HCT116 (cell line): ENCODE measurements around the gene KLHL6.

Experiments used
- CEBPB ChIP-seq: IDR thresholded peaks from 2 replicates; pipeline ENCODE4 v1.6.1; 2012; ENCODE audit warnings: low read depth
- EZH2 ChIP-seq: fragments of 200-600 bp; sonication (generic); IDR thresholded peaks from 2 replicates; pipeline ENCODE4 v1.6.1; 2017; ENCODE audit warnings: antibody characterized with exemption, mixed run types
- EZH2phosphoT487 ChIP-seq: fragments of 200-600 bp; IDR thresholded peaks from 2 replicates; pipeline ENCODE4 v1.6.1; 2018; ENCODE audit warnings: antibody characterized with exemption, borderline replicate concordance
- POLR2A ChIP-seq: IDR thresholded peaks from 2 replicates; pipeline ENCODE4 v1.7.0; 2011; ENCODE audit warnings: borderline replicate concordance; ENCODE audit not compliant: insufficient read depth, insufficient read length; ENCODE audit errors: extremely low read depth
- SIN3A ChIP-seq: IDR thresholded peaks from 2 replicates; pipeline ENCODE4 v1.6.1; 2012; ENCODE audit warnings: low read depth
- TF ChIP-seq, protein P1 (sequence below), 3 experiments: fragments of 200-600 bp in 1 of 3; sonication (generic) in 1 of 3; IDR thresholded peaks in 2 of 3; conservative IDR thresholded peaks in 1 of 3; 2 replicates each; pipeline ENCODE4 v1.5.1; 2012 to 2017; ENCODE audit warnings: low read depth in 2 of 3, low read length in 2 of 3, antibody characterized with exemption in 1 of 3, borderline replicate concordance in 1 of 3, control low read depth in 1 of 3, mild to moderate bottlenecking in 1 of 3, mixed read lengths in 1 of 3, mixed run types in 1 of 3, moderate library complexity in 1 of 3; ENCODE audit not compliant: insufficient read depth in 1 of 3
- TF ChIP-seq, protein P2 (sequence below): IDR thresholded peaks from 2 replicates; pipeline ENCODE4 v1.6.1; 2012
- TF ChIP-seq, protein P3 (sequence below): IDR thresholded peaks from 2 replicates; pipeline ENCODE4 v1.6.1; 2012

DNA sequence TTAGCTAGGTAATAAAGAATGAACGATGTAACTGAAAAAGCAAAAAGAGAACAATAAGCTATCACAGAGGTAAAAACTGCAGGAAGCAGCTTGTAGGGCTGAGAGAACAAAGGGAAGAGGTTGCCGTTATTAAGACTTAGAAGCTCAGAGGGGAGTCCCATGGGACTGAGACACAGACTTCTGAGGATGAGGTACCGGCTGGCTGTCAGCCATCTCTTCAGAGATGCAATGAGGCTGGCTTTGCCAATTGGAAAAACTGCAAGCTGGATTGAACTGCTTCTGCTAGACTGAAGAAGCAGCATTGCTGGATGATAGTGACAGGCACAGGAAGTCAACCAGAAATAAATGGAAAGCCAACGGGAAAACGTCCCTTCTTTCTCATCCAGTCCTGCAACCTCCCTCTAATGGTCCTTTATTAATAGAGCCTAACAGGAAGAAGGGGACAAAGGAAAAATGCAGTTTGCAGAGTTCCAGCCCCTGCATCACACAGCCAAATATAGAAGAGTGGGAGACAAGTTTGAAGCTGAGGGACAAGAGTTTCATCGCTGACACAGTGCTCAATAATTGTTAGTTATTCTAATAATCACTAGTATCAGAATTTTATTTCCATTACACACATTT is 21.1 kb upstream of the KLHL6 start:
- TF ChIP-seq EZH2phosphoT487 (no peak), CEBPB (no peak), POLR2A (no peak), SIN3A (no peak), EZH2 (no peak)
- TF ChIP-seq, protein P1, sequence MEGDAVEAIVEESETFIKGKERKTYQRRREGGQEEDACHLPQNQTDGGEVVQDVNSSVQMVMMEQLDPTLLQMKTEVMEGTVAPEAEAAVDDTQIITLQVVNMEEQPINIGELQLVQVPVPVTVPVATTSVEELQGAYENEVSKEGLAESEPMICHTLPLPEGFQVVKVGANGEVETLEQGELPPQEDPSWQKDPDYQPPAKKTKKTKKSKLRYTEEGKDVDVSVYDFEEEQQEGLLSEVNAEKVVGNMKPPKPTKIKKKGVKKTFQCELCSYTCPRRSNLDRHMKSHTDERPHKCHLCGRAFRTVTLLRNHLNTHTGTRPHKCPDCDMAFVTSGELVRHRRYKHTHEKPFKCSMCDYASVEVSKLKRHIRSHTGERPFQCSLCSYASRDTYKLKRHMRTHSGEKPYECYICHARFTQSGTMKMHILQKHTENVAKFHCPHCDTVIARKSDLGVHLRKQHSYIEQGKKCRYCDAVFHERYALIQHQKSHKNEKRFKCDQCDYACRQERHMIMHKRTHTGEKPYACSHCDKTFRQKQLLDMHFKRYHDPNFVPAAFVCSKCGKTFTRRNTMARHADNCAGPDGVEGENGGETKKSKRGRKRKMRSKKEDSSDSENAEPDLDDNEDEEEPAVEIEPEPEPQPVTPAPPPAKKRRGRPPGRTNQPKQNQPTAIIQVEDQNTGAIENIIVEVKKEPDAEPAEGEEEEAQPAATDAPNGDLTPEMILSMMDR (IDR thresholded peaks at IDR 0.05 in 2 of 3, conservative IDR thresholded peaks at IDR 0.05 in 1 of 3; ENCODE audit: borderline replicate concordance in 1 of 3, insufficient read depth in 1 of 3, low read depth in 2 of 3, low read length in 2 of 3), result no peak
- TF ChIP-seq, protein P2, sequence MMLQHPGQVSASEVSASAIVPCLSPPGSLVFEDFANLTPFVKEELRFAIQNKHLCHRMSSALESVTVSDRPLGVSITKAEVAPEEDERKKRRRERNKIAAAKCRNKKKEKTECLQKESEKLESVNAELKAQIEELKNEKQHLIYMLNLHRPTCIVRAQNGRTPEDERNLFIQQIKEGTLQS, result no peak
- TF ChIP-seq, protein P3, sequence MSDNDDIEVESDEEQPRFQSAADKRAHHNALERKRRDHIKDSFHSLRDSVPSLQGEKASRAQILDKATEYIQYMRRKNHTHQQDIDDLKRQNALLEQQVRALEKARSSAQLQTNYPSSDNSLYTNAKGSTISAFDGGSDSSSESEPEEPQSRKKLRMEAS, result no peak
